HG03103 (cell line): ENCODE results near the gene PKP3.
"Not testable (repeated sequence)": the region's sequence is repeated elsewhere in the genome, so short reads cannot be mapped to it uniquely, and the experiment has no call there.

ENCODE experiments used
- ATAC-seq: cut with Tn5 transposase; IDR thresholded peaks from one replicate; pipeline ENCODE4 v1.9.1; 2021; ENCODE audit warnings: low read depth; ENCODE audit not compliant: unreplicated experiment

The PKP3 gene

DNA sequence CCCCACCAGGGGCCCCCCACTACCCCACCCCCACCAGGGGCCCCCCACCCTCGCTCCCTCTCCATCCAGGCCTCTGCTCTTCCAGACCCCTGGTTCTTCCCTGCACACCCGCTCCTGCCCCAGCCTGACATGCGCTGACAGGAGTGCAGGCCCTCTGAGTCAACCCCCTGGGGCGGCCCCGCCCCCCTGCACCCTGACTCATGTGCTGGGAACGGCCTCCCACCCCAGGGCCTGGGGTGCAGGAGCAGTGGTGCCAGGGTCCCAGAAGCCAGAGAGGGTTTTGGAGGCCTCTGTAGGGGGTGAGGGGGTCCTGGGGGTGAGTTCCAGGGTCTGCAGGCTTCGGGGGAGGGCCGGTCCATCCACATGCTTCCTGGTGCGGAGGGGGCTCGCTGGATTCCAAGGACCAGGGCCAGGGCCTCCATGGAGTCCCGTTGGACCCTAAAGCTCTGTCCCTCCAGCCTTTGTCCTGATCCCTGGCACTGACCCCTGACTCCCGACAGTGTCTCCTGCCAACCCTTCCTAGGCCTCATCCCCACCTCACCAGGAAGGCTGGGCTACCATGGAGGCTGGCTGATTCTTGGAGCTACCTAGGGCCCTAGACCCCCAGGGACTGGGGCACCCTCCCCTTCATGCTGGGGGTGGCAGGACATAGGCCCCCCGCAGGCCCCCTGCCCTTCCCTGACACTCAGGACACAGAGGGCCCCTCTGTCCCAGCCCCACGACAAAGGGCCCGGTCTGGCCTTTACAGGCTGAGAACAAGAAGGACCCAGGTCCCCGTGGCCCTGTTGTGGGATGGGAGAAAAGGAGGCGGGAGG lies 583 bp upstream of the PKP3 start:
- ATAC-seq, result no peak

- no peak for ATAC-seq
These were observed 1.0 kb downstream of the PKP3 start for GRCh38 chr11:394858-395655.

- no peak for ATAC-seq
These were observed 1.9 kb downstream of the PKP3 start for GRCh38 chr11:395866-396265.

- no peak for ATAC-seq
These were observed 2.5 kb downstream of the PKP3 start for GRCh38 chr11:396511-396947.

GRCh38 chr11:396948-397548 lies 3.0 kb downstream of the PKP3 start:
- ATAC-seq, result no peak

GRCh38 chr11:398826-399225 lies 4.8 kb downstream of the PKP3 start:
- ATAC-seq, result no peak

DNA sequence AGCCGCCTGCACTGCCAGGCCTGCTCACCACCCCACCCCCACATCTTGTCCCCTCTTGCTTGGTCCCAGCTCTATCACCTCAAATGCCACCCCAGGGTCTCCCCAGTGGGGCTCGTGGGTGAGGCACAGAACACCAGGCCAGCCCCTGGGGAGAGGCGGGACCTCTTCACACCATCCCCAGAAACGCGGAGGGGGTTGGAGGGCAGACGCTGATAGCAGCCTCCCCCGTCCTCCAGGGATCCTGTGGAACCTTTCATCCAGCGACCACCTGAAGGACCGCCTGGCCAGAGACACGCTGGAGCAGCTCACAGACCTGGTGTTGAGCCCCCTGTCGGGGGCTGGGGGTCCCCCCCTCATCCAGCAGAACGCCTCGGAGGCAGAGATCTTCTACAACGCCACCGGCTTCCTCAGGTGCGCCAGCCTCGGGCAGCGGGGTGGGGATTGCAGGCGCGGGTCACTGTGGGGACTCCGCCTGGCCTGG lies 5.8 kb downstream of the PKP3 start:
- ATAC-seq, result no peak

GRCh38 chr11:400241-400689 lies 6.3 kb downstream of the PKP3 start:
- ATAC-seq, result no peak

DNA sequence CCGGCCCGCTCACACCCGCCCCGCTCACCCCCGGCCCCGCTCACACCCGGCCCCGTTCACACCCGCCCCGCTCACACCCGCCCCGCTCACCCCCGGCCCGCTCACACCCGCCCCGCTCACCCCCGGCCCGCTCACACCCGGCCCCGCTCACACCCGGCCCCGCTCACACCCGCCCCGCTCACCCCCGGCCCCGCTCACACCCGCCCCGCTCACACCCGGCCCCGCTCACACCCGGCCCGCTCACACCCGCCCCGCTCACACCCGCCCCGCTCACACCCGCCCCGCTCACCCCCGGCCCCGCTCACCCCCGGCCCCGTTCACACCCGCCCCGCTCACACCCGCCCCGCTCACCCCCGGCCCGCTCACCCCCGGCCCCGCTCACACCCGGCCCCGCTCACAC lies 7.2 kb downstream of the PKP3 start:
- ATAC-seq, result not testable (repeated sequence)

- no peak for ATAC-seq
These were observed 9.2 kb downstream of the PKP3 start for GRCh38 chr11:403021-403760.

DNA sequence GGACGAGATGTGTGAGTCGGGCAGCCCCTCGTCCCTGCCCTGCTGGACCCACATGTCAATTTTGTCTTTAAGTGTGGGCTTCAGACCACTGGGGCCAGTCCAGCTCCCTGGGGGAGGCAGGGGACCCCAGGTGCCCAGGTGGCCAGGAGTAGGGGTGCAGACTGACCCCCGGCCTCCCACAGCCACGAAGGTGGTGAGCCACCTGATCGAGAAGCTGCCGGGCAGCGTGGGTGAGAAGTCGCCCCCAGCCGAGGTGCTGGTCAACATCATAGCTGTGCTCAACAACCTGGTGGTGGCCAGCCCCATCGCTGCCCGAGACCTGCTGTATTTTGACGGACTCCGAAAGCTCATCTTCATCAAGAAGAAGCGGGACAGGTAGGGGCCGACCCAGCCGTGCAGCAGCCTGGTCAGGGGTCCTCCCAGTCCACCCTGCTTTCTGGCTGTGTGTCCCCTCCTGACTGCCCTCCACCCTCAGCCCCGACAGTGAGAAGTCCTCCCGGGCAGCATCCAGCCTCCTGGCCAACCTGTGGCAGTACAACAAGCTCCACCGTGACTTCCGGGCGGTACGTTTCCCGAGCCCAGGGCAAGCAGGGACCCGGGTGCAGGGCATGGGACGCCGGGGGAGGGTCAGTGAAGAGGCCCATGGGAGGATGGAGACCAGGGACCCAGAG lies 9.9 kb downstream of the PKP3 start:
- no peak for ATAC-seq

- no peak for ATAC-seq
These were observed 10.7 kb downstream of the PKP3 start for GRCh38 chr11:404551-405264.

GRCh38 chr11:405323-405953 lies 11.4 kb downstream of the PKP3 start:
- ATAC-seq, result no peak

- no peak for ATAC-seq
These were observed 12.2 kb downstream of the PKP3 start for GRCh38 chr11:405954-406795.

DNA sequence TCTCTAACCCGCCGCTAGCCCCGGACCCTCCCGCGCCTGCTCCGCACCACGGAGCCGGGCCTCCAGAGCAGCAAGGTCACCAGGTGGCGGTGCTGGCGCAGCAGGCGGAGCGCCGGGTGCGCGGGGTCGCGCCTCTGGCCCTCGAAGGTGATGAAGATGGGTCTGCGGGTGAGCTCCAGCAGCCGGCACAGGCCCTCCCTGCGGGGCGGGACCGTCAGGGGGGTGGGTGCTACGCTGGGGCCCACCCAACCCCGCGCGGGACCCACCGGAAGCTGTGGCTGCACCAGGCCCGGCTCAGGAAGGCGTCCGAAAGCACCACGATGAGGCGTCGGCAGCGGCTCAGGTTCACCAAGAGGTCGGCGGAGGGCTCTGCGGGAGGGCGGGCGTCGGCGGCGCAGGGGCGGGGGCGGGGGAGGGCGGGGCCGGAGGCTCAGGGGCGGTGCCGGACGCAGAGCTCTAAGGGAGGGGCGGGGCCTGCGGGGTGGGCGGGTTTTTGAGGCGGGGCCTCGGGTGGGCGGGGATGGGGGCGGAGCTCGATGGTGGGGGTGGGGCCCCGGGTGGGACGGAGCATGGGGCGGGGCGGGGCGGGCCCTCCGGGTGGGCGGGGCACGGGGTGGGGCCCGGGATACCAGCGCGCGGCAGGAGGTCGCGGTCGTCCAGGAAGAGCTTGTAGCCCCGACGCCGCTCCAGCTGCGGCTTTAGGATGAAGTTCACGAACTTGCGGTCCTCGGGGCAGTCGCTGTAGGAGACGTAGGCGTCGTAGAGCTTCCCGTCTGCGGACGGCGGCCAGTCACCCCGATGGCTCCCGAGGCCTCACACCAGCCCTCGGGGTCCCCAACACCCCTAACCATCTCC lies 13.0 kb downstream of the PKP3 start:
- peak; percentile 72 for ATAC-seq

- ATAC-seq, result no peak
These were observed 13.7 kb downstream of the PKP3 start for GRCh38 chr11:407651-408123.
